NCI-H2171 treated with DMSO at 0.1 percent for 48 hours (cell line): ENCODE results near the gene DEFB112.

ENCODE experiments used
- DNase-seq: peaks from one replicate; lab custom pipeline; 2025; lab: John Stamatoyannopoulos, UW

The DEFB112 gene

GRCh38 chr6:49995278-49995677 is 54.5 kb downstream of the DEFB112 start:
- no peak for DNase-seq
